AG09309 (cell line): ENCODE data around the gene SCUBE1.

Experiments used
- DNase-seq: peaks from one replicate; pipeline ENCODE4 v3.0.0-alpha.2; 2010; ENCODE audit warnings: low read depth
- H3K4me3 ChIP-seq: 2 replicates; pipeline ENCODE4 v1.5.1; 2011; ENCODE audit warnings: mild to moderate bottlenecking, low read depth, low read length, moderate library complexity; ENCODE audit not compliant: control insufficient read depth
- CTCF ChIP-seq: IDR thresholded peaks from 2 replicates; pipeline ENCODE4 v1.5.1; 2011; ENCODE audit warnings: mild to moderate bottlenecking, low read depth, low read length, inconsistent platforms; ENCODE audit not compliant: insufficient read depth, control insufficient read depth; ENCODE audit errors: missing control alignments

Gene SCUBE1

DNA sequence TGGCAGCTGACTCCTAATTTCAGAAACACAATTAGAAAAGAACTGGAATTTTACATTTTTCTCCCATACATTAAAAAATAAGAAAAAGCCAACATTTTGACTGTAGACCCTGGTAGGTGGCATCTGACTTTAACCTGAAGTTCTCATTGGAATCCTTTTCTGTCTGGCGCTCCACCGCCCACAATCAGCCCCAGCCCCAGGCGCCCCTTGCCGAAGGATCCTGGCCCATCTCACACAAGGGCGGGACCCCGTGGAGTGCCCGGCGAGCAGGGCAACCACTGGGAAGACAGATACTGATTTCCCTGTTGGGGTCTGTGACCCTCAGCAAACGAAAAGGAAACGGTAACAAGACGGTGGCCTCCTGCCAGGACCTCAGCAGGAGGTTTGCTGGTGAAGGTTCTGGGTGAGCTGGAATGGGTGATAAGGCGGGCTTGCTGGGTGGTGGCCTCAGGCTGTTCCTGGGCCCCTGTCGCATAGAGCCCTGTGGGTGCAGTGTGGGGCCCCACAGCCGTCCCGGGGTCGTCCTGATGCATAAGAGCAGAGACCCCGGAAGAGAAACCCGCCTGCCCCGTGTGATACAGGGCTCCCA lies 176.1 kb downstream of the SCUBE1 start:
- TF ChIP-seq CTCF: no peak
- no peak for DNase-seq
- no peak overlapping the region for H3K4me3 ChIP-seq

DNA sequence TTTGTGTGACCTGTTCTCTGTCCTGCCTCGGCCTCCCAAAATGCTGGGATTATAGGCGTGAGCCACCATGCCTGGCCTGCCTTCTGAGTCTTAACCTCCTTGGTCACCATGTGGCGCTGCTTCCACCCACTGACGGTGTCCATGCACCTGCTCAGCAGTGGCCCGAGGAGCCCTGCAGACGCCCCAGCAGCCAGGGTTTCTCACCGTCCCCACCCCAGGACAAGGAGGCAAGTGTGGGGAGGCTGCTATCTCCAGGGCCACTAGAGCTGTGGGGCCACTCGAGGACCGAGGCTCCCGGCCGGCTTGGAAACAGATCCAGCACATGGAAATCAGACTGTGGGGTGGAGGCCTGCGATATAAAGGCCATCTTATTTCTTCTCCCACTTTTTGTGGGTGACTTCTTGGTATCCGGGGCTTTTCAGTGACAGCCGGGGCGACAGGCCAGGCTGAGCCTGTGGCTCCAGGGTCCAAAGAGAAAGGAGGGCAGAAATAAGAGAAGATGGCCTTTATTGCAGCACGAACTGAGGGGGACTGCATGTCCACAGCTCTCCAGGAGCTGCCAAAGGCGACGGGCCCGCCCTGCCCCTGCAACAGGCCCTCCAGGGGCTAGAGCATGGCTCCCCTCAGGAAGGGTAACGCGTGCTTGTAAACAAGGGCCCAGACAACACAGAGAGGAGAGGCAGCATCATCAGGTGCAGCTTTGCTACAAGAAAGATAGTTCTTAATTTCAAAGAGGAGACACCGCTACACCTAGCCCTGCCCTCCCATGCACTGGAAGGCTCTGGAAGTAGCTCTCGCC lies 176.8 kb downstream of the SCUBE1 start:
- DNase-seq: no peak
- TF ChIP-seq CTCF: no peak

DNA sequence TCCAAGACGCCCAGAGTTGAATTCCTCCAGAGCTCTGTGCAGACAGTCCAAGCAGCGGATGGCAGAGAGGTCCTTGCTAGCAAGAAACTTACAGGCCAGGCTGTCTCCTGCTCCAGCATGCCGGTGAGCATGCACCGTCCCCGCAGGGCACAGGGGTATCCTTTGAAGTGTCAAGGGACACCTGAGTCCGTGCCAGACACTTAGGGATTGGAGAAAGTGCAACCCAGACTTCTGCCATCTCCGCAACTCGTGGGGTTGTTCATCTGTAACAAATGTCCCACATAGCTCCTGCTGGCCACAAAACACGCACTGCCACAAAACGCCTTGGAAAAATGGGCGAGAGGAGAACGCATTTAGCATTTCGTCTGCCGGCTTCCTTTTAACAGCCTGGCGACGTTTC lies 178.5 kb downstream of the SCUBE1 start:
- no peak overlapping the region for H3K4me3 ChIP-seq
- no peak for TF ChIP-seq CTCF
- no peak for DNase-seq

More for the DNA sequence above, 176.8 kb downstream of the SCUBE1 start:
- H3K4me3 ChIP-seq: no peak overlapping the region

DNA sequence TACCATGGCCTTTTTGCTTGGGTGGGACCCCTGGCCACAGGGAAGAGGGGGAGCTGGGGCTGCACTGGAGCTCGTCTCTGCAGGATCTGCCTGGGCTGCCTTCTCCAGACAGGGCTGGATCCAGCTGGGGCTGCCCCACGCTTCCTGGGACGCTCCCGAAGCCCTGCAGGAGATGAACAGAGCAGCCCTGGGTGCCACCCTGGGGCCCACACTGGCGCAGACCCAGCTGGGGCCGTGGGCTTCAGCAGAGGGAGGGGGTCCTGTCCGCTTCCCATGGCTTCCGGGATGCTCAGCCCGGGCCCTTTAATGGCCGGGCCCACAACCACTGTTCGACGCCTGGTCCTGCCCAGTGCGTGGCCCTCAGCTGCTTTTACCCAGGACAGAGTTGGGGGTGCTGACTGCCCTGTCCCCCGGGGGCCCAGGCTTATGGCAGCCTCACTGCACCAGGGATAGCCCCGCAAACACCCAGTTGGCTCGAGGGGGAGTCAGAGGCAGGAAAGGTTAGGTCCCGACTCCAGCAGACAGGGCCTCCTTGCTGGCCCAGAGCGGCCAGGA lies 179.9 kb downstream of the SCUBE1 start:
- no peak for DNase-seq
- TF ChIP-seq CTCF: no peak
- H3K4me3 ChIP-seq: no peak overlapping the region

DNA sequence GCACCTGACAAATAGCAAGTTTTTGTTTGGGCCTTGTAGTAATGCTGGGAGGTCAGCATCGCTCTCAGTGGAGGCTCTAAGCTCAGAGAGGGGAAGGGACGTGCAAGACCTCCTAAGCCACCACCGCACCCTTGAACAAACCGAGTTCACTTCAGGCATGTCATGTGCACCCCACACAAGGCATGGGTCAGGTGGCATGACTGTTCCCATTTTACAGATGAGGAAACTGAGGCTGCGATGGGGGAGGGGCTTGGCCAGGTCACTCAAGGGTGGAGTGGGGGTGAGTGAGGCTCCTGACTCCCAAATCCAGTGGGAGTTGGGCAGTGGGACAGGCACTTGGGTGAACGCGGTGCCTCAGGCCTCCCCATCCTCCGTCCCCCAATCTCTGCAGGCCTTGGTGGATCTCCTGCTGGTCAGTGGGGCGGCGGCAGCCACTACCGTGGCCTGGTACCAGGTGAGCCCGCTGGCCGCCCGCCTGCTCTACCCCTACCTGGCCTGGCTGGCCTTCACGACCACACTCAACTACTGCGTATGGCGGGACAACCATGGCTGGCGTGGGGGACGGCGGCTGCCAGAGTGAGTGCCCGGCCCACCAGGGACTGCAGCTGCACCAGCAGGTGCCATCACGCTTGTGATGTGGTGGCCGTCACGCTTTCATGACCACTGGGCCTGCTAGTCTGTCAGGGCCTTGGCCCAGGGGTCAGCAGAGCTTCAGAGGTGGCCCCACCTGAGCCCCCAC lies 180.6 kb downstream of the SCUBE1 start:
- no peak overlapping the region for H3K4me3 ChIP-seq
- DNase-seq: no peak
- TF ChIP-seq CTCF: no peak

DNA sequence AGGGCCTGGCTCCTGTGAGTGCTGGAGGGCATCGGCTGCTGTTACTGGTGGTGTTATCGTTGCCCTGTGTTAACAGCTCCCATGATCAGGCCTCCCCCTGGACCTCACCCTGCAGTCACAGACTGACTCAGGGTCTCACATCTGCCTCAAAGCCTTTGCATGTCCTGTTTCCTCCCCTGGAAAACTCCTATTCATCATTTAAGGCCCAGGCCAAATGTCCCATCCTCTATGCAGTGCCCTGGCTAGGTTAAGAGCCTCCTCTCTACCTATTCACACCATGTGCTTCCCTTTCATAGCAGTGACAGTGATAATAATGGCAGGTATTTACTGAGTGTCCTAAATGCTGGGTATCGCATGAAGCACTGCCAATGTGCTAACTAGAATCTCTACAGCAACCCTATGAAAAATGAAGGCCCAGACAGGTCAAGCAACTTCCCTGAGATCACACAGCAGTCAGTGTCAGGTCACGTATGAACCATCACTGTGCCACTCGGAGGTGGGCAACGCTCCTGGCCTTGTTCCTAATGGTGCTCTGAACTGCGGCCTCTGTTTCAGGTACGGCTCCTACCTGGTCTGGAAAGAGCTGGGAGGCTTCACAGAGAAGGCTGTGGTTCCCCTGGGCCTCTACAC lies 182.6 kb downstream of the SCUBE1 start:
- no peak overlapping the region for H3K4me3 ChIP-seq
- no peak for DNase-seq
- no peak for TF ChIP-seq CTCF
